GM06990 (cell line): Measurements from ENCODE around the gene KRT9.

Experiments
- DNase-seq: peaks from one replicate; pipeline ENCODE4 v3.0.0-alpha.2; 2011; ENCODE audit not compliant: insufficient read length; ENCODE audit errors: extremely low read depth
- H3K27me3 ChIP-seq: replicated peaks from 2 replicates; pipeline ENCODE4 v1.6.0; 2011; ENCODE audit warnings: low read length; ENCODE audit not compliant: control insufficient read depth, insufficient read depth
- H3K36me3 ChIP-seq: 2 replicates; pipeline ENCODE4 v1.5.1; 2011; ENCODE audit warnings: low read length; ENCODE audit not compliant: control insufficient read depth, insufficient read depth
- H3K4me3 ChIP-seq: replicated peaks from 2 replicates; pipeline ENCODE4 v1.5.1; 2011; ENCODE audit warnings: low read depth, mild to moderate bottlenecking, control low read depth, low read length
- TF ChIP-seq, protein P1 (sequence below): IDR thresholded peaks from 2 replicates; pipeline ENCODE4 v1.5.1; 2011; ENCODE audit warnings: low read length, control low read depth, mild to moderate bottlenecking, inconsistent platforms; ENCODE audit not compliant: insufficient read depth, poor library complexity, severe bottlenecking

KRT9 gene

DNA sequence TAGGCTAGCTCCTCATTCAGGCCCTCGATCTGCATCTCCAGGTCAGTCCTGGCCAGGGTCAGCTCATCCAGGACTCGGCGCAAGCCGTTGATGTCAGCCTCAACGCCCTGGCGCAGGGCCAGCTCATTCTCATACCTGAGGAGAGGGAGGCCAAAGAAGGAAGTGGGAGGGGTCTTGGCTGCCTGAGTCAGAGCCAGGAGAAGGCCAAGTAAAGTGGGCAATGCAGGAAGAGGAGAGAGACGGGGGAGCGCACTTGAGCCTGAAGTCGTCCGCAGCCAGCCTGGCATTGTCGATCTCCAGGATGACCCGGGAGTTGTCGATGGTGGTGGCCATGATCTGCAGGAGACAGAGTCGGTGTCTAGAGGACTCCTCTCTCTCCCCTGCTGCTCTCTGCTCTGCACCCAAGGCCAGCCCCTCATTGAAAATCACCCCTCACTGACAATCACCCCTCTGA, 55.0 kb downstream of the KRT9 start:
- TF ChIP-seq, protein P1, sequence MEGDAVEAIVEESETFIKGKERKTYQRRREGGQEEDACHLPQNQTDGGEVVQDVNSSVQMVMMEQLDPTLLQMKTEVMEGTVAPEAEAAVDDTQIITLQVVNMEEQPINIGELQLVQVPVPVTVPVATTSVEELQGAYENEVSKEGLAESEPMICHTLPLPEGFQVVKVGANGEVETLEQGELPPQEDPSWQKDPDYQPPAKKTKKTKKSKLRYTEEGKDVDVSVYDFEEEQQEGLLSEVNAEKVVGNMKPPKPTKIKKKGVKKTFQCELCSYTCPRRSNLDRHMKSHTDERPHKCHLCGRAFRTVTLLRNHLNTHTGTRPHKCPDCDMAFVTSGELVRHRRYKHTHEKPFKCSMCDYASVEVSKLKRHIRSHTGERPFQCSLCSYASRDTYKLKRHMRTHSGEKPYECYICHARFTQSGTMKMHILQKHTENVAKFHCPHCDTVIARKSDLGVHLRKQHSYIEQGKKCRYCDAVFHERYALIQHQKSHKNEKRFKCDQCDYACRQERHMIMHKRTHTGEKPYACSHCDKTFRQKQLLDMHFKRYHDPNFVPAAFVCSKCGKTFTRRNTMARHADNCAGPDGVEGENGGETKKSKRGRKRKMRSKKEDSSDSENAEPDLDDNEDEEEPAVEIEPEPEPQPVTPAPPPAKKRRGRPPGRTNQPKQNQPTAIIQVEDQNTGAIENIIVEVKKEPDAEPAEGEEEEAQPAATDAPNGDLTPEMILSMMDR: no peak
- H3K36me3 ChIP-seq: no peaks in the 10 kb centered on the region
- H3K27me3 ChIP-seq: no peaks in the 10 kb centered on the region; the same call in 1 of the 2 replicates
- no peak for DNase-seq
- no peak overlapping the region for H3K4me3 ChIP-seq

DNA sequence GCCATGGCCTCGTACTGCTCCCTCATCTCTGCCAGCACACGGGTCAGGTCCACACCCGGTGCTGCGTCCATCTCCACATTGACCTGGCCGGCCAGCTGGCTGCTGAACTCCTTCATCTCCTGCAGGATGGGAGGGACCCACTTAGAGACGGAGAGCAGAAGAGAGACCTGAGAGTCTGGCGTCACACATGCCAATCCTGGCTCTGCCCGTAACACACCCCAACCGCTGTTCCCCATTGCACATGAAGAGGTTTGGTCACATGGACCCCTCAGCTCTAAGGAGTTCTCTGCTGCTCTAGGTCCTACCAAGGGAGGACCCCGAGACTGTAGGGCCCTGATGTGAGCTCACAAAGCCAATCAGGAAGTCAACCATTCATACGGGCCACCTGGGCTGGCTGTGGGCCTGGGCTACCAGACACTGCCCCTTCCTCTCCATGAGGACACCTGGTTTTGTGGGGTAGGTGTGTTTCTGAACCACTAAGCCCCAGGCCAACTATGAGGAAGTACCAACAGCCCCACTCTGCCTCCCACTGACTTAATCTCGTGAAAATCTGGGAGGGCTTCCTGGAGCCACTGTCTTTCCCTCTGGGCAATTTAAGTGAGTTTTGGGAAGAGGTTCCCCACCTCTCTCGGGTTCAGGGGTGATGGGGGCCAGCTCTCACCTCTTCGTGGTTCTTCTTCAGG, 55.6 kb downstream of the KRT9 start:
- no peaks in the 10 kb centered on the region for H3K36me3 ChIP-seq
- H3K27me3 ChIP-seq: no peaks in the 10 kb centered on the region; the same call in 1 of the 2 replicates
- TF ChIP-seq, protein P1: no peak
- no peak for DNase-seq
- H3K4me3 ChIP-seq: no peak overlapping the region
